Panc1 (cell line): ENCODE data around the gene ASRGL1.
"Not testable (repeated sequence)": the region's sequence is repeated elsewhere in the genome, so short reads cannot be mapped to it uniquely, and the experiment has no call there.

ENCODE experiments used
- CTCF ChIP-seq: fragments of 450-650 bp; IDR thresholded peaks from 2 replicates; pipeline ENCODE4 v1.5.1; 2017; ENCODE audit warnings: mild to moderate bottlenecking
- POLR2AphosphoS5 ChIP-seq: IDR thresholded peaks from 2 replicates; pipeline ENCODE4 v1.6.1; 2012; ENCODE audit warnings: mild to moderate bottlenecking, low read depth, low read length, moderate library complexity
- SIN3A ChIP-seq: IDR thresholded peaks from 2 replicates; pipeline ENCODE4 v1.6.1; 2012; ENCODE audit warnings: low read depth, mild to moderate bottlenecking, low read length, moderate library complexity, borderline replicate concordance; ENCODE audit not compliant: insufficient read depth
- TCF7L2 ChIP-seq: IDR thresholded peaks from 2 replicates; pipeline ENCODE4 v1.6.1; 2011; ENCODE audit warnings: mild to moderate bottlenecking, low read depth, low read length, inconsistent platforms

GRCh38 chr11:62378459-62379063 is 41.3 kb downstream of the ASRGL1 start:
- TF ChIP-seq CTCF: peak; percentile 56
- not testable (repeated sequence) for TF ChIP-seq POLR2AphosphoS5, SIN3A, TCF7L2
